GM12892 (cell line): Measurements from ENCODE around the gene COL7A1.

Experiments used
- POLR2A ChIP-seq: IDR thresholded peaks from 2 replicates; pipeline ENCODE4 v1.6.1; 2011; ENCODE audit warnings: low read depth, low read length, control low read depth
- POLR2AphosphoS5 ChIP-seq: IDR thresholded peaks from 2 replicates; pipeline ENCODE4 v1.6.1; 2011; ENCODE audit warnings: low read depth, low read length, control low read depth
- TAF1 ChIP-seq: IDR thresholded peaks from 2 replicates; pipeline ENCODE4 v1.6.1; 2011; ENCODE audit warnings: low read depth, mild to moderate bottlenecking, control low read depth, low read length, borderline replicate concordance

- TF ChIP-seq POLR2A (no peak), TAF1 (no peak), POLR2AphosphoS5 (no peak)
Observed at GRCh38 chr3:48569808-48570450, 25.2 kb downstream of the COL7A1 start.
